KMS-11 (cell line): ENCODE measurements around the gene HTR2A.

Experiments
- H2AFZ ChIP-seq: fragments of 200-600 bp; sonication (generic); 2 replicates; pipeline ENCODE4 v1.6.1; 2016; ENCODE audit warnings: antibody characterized with exemption, mixed run types, low read depth
- H3K27ac ChIP-seq: fragments of 200-600 bp; sonication (generic); 2 replicates; pipeline ENCODE4 v1.6.1; 2016; ENCODE audit warnings: mild to moderate bottlenecking, mixed run types
- H3K27me3 ChIP-seq: fragments of 200-600 bp; sonication (generic); 2 replicates; pipeline ENCODE4 v1.6.1; 2017; ENCODE audit warnings: mild to moderate bottlenecking, low read depth, mixed run types, moderate library complexity; ENCODE audit not compliant: insufficient read depth
- H3K36me3 ChIP-seq: fragments of 200-600 bp; sonication (generic); 2 replicates; pipeline ENCODE4 v1.6.1; 2017; ENCODE audit warnings: mild to moderate bottlenecking, mixed run types; ENCODE audit not compliant: insufficient read depth
- H3K4me1 ChIP-seq: fragments of 200-600 bp; sonication (generic); 2 replicates; pipeline ENCODE4 v1.6.1; 2016; ENCODE audit warnings: mild to moderate bottlenecking, low read depth, mixed run types; ENCODE audit not compliant: poor library complexity, severe bottlenecking
- H3K4me2 ChIP-seq: fragments of 200-600 bp; sonication (generic); 2 replicates; pipeline ENCODE4 v1.7.0; 2016; ENCODE audit warnings: mild to moderate bottlenecking, mixed run types
- H3K4me3 ChIP-seq: fragments of 200-600 bp; sonication (generic); IDR thresholded peaks from 2 replicates; pipeline ENCODE4 v1.6.1; 2017; ENCODE audit warnings: low read depth, low read length, mixed read lengths; ENCODE audit not compliant: insufficient read depth
- H3K79me2 ChIP-seq: fragments of 200-600 bp; sonication (generic); 2 replicates; pipeline ENCODE4 v1.6.1; 2016; ENCODE audit warnings: low read depth, mixed run types; ENCODE audit not compliant: insufficient read depth
- H3K9ac ChIP-seq: fragments of 200-600 bp; sonication (generic); 2 replicates; pipeline ENCODE4 v1.6.1; 2016; ENCODE audit warnings: mild to moderate bottlenecking, mixed run types
- H4K20me1 ChIP-seq: fragments of 200-600 bp; sonication (generic); 2 replicates; pipeline ENCODE4 v1.6.1; 2016; ENCODE audit warnings: mild to moderate bottlenecking, mixed run types; ENCODE audit not compliant: insufficient read depth
- CTCF ChIP-seq: fragments of 200-600 bp; sonication (generic); conservative IDR thresholded peaks from 2 replicates; pipeline ENCODE4 v1.6.1; 2017; ENCODE audit warnings: low read depth, mild to moderate bottlenecking, antibody characterized with exemption, low read length, moderate library complexity, mixed read lengths

Gene HTR2A

GRCh38 chr13:46896341-46897137 lies at the start of gene HTR2A:
TSS of gene HTR2A (minus strand) at chr13:46897053. CDS start at chr13:46895906, 1,147 bp downstream.
- H3K4me2 ChIP-seq, result no peak within 1 kb of the TSS
- H3K27ac ChIP-seq, result no peak within 1 kb of the TSS
- no peaks in the 10 kb centered on the region for H3K27me3 ChIP-seq
- no peak for TF ChIP-seq CTCF
- no peaks in the 10 kb centered on the region for H4K20me1 ChIP-seq
- no peak within 1 kb of the TSS for H2AFZ ChIP-seq
- H3K4me1 ChIP-seq, result no peaks in the 10 kb centered on the region
- no peaks in the 10 kb centered on the region for H3K79me2 ChIP-seq
- no peak within 1 kb of the TSS for H3K9ac ChIP-seq
- no peak within 1 kb of the TSS for H3K4me3 ChIP-seq
- no peaks in the 10 kb centered on the region for H3K36me3 ChIP-seq

- no peaks in the 10 kb centered on the region for H3K36me3 ChIP-seq
- no peaks in the 10 kb centered on the region for H4K20me1 ChIP-seq
- H3K27ac ChIP-seq, result no peak overlapping the region
- H3K4me3 ChIP-seq, result no peak overlapping the region
- H3K27me3 ChIP-seq, result no peaks in the 10 kb centered on the region
- no peak overlapping the region for H3K9ac ChIP-seq
- no peaks in the 10 kb centered on the region for H3K79me2 ChIP-seq
- H2AFZ ChIP-seq, result no peak overlapping the region
- H3K4me1 ChIP-seq, result peaks cover 4% of the 10 kb centered on the region
- H3K4me2 ChIP-seq, result no peak overlapping the region
- no peak for TF ChIP-seq CTCF
Measured at GRCh38 chr13:46936525-46936924, 39.7 kb upstream of the HTR2A start.

DNA sequence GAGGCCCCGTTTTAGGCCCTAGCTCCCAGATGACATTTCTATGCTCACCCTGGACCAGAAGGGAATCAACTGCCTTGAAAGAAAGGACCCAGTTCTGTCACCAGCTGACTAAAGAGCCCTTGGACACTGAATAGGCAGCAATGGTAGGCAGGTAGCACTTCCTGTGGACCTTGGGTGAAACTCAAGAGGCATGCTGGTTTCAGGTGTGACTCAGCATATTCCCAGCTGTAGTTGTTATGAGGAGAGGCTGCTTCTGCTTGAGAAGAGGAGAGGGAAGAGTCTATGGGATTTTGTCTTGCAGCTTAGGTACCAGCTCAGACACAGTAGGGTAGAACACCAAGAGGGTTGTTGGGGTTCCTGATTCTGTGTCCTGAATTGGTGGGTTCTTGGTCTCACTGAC lies 37.9 kb upstream of the HTR2A start:
- Histone ChIP-seq H4K20me1 (no peaks in the 10 kb centered on the region), H3K4me2 (no peak overlapping the region), H3K79me2 (no peaks in the 10 kb centered on the region), H3K27ac (no peak overlapping the region), H3K4me3 (no peak overlapping the region), H3K4me1 (peaks cover 4% of the 10 kb centered on the region), H3K27me3 (no peaks in the 10 kb centered on the region), H2AFZ (no peak overlapping the region), H3K9ac (no peak overlapping the region), H3K36me3 (no peaks in the 10 kb centered on the region)
- TF ChIP-seq CTCF, result no peak

DNA sequence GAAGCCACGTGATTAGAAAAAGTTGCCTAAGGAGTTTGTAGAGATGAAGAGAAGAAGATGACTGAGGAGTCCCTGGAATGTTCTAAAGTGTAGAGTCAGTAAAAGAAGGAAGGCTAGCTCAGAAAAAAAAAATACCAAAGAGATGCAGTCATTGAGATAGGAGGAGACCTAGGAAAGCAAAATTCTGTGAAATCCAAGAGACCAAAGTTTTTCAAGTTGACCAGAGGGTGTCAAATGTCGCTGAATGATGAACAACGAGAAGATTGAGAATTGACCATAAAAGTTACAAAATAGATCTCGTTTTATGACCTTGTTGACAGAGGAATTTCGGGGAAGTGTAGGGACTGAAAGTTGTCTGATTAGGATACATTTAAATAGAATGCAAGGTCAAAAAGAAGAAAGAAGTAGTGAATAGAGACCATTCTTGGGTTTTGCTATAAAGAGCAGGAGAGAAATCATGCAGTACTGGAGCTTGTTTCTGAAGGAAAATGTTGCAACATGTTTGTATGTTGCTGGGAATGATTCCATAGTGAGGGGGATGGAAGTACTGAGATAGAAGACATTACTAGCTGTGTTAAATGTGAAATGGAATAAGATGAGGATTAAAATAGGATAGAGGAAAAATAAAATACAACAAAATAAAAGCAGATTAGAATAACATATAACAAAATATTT lies 30.2 kb upstream of the HTR2A start:
- H3K79me2 ChIP-seq, result no peaks in the 10 kb centered on the region
- H3K9ac ChIP-seq, result no peak overlapping the region
- TF ChIP-seq CTCF, result no peak
- no peaks in the 10 kb centered on the region for H4K20me1 ChIP-seq
- H3K4me1 ChIP-seq, result no peaks in the 10 kb centered on the region
- H3K27ac ChIP-seq, result no peak overlapping the region
- no peaks in the 10 kb centered on the region for H3K27me3 ChIP-seq
- no peak overlapping the region for H3K4me3 ChIP-seq
- no peak overlapping the region for H2AFZ ChIP-seq
- no peaks in the 10 kb centered on the region for H3K36me3 ChIP-seq
- H3K4me2 ChIP-seq, result no peak overlapping the region
